ENCODE data around the gene PSG7. TPM values are rescaled to one million over a fixed set of nuclear protein-coding genes. Genes with fewer than 3 reads are reported as not detected.
"Not testable (repeated sequence)": the region's sequence is repeated elsewhere in the genome, so short reads cannot be mapped to it uniquely, and the experiment has no call there.

The PSG7 gene
- total RNA-seq, 2 experiments from 2014 or later: not detected

DNA sequence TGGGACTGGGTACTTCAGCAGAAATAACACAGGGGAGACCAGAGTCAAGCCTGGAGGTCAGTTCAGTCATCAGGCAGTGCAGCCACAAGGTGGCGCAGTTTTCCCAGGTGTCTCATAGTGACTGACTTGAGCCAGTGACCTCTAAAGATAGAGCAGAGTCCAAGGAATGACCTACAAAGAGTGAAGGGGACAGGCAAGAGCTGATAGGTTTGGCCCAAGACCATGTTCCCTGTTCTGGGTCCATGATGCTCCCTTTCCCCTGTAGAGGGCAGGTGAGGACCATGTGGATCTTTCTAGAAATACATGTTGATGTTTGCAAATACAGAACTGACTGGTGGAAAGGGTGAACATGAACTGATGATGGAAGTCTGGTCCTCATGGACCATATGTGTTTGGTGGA lies 6.8 kb downstream of the PSG7 start:
- H3K27me3 Mint-ChIP-seq (ENCODE audit: low read depth); H3K9me3 Mint-ChIP-seq (ENCODE audit: insufficient read depth); H3K4me1 Mint-ChIP-seq (ENCODE audit: low read depth); H3K27ac Mint-ChIP-seq; ATAC-seq; H3K36me3 Mint-ChIP-seq (ENCODE audit: low read depth); H3K4me3 Mint-ChIP-seq; POLR2A ChIA-PET; CTCF ChIA-PET: not testable (repeated sequence)
- peak; percentile 42 for DNase-seq

GRCh38 chr19:42928896-42929295 lies 8.1 kb downstream of the PSG7 start:
- ChIA-PET CTCF (no interaction called here), POLR2A (no interaction called here)
- Mint-ChIP-seq H3K27me3 (ENCODE audit: low read depth) (no peaks in the 10 kb centered on the region), H3K36me3 (ENCODE audit: low read depth) (no peaks in the 10 kb centered on the region), H3K9me3 (ENCODE audit: insufficient read depth) (no peaks in the 10 kb centered on the region), H3K4me1 (ENCODE audit: low read depth) (no peaks in the 10 kb centered on the region), H3K27ac (no peak overlapping the region), H3K4me3 (no peak overlapping the region)
- no peak for ATAC-seq
- no peak for DNase-seq

DNA sequence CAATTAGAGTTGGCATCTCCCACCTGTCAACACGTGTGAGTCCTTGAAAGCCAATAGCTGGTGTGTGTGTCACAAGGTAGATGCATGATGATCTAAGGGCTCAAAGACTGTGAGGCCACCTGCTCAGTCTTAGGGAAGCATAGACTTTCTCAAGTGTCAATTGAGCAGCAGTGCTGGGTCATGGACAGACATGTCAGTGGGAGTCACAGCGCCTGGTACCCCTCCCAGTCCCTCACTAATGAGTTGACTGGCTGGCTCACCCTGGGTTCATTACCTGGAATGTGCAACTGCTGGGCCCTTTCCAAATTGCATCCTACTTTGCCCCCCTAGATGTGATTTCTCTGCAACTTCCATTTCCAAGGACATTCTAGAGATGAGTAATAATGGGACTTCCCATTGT lies 10.2 kb downstream of the PSG7 start:
- Mint-ChIP-seq H3K4me1 (ENCODE audit: low read depth) (no peaks in the 10 kb centered on the region), H3K27ac (no peak overlapping the region), H3K27me3 (ENCODE audit: low read depth) (no peaks in the 10 kb centered on the region), H3K36me3 (ENCODE audit: low read depth) (no peaks in the 10 kb centered on the region), H3K4me3 (no peak overlapping the region), H3K9me3 (ENCODE audit: insufficient read depth) (no peaks in the 10 kb centered on the region)
- no peak for DNase-seq
- ChIA-PET POLR2A (no interaction called here), CTCF (no interaction called here)
- no peak for ATAC-seq

DNA sequence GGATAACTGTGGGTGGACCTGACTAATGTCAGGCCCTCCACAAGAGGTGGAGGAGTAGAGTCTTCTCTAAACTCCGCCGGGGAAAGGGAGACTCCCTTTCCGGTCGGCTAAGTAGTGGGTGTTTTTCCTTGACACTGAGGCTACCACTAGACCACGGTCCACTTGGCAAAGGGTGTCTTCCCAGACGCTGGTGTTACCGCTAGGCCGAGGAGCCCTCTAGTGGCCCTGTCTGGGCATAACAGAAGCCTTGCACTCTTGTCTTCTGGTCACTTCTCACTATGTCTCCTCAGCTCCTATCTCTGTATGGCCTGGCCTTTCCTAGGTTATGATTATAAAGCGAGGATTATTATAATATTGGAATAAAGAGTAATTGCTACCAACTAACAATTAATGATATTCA lies 13.9 kb downstream of the PSG7 start:
- POLR2A ChIA-PET; H3K36me3 Mint-ChIP-seq (ENCODE audit: low read depth); CTCF ChIA-PET; H3K4me3 Mint-ChIP-seq; H3K27me3 Mint-ChIP-seq (ENCODE audit: low read depth); ATAC-seq; H3K27ac Mint-ChIP-seq; H3K4me1 Mint-ChIP-seq (ENCODE audit: low read depth); H3K9me3 Mint-ChIP-seq (ENCODE audit: insufficient read depth): not testable (repeated sequence)
- DNase-seq: peak; percentile 40

DNA sequence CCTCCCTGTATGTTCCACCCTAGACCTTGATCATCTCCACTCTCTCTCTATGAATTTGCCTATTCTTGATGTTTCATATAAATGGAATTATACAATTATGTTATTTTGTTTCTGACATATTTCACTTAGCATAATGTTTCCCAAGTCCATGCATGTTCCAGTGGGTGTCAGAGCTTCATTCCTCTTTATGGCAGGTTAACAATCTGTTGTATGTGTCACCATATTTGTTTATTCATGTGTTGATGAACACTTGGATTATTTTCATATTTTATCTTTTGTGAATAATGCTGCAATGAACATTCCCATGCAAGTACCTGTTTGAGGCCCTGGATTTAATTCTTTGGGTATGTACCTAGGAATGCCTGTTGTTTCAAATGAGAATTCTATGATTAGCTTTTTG lies 16.0 kb downstream of the PSG7 start:
- CTCF ChIA-PET; H3K9me3 Mint-ChIP-seq (ENCODE audit: insufficient read depth); H3K4me3 Mint-ChIP-seq; H3K27ac Mint-ChIP-seq; ATAC-seq; H3K4me1 Mint-ChIP-seq (ENCODE audit: low read depth); H3K27me3 Mint-ChIP-seq (ENCODE audit: low read depth); DNase-seq; H3K36me3 Mint-ChIP-seq (ENCODE audit: low read depth); POLR2A ChIA-PET: not testable (repeated sequence)

GRCh38 chr19:42919757-42920079 lies 17.3 kb downstream of the PSG7 start:
- Mint-ChIP-seq H3K27me3 (ENCODE audit: low read depth) (no peaks in the 10 kb centered on the region), H3K4me1 (ENCODE audit: low read depth) (no peaks in the 10 kb centered on the region), H3K9me3 (ENCODE audit: insufficient read depth) (no peaks in the 10 kb centered on the region), H3K4me3 (no peak overlapping the region), H3K27ac (no peak overlapping the region), H3K36me3 (ENCODE audit: low read depth) (no peaks in the 10 kb centered on the region)
- ATAC-seq (no peak), DNase-seq (no peak)
- ChIA-PET POLR2A (no interaction called here), CTCF (no interaction called here)

DNA sequence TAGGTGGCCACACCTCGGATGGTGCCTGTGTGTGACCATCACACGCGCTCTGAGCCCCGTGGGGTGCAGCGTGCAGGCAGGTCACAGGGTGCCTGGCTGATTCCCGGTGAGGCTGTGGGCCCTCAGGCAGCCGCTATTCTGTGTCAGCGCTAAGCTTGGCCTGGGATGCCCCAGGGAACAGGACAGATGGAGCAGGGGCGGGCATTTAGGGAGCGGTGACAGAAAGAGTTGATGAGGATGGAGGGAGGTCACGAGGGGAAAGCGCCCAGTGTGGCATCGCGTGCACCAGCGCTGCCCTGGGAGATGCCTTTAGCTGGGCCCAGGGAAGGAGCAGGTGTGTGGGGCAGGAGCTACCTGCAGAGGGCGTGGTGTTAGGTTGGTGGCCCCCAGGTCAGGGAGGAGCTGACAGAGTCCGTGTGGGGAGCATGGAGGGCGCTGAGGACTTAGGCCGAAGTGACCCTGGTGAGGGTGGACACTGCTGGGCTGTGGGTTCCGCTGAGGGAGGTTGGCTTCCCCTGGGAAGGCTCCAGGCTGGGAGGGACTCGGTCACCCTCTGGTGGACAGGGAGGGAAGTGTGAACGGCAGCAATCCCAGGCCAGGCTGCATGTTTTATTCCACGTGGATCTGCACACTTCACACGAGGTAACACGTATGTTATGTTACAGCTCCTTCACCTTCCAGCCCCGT lies 17.8 kb downstream of the PSG7 start:
- not testable (repeated sequence) for H3K27ac Mint-ChIP-seq

DNA sequence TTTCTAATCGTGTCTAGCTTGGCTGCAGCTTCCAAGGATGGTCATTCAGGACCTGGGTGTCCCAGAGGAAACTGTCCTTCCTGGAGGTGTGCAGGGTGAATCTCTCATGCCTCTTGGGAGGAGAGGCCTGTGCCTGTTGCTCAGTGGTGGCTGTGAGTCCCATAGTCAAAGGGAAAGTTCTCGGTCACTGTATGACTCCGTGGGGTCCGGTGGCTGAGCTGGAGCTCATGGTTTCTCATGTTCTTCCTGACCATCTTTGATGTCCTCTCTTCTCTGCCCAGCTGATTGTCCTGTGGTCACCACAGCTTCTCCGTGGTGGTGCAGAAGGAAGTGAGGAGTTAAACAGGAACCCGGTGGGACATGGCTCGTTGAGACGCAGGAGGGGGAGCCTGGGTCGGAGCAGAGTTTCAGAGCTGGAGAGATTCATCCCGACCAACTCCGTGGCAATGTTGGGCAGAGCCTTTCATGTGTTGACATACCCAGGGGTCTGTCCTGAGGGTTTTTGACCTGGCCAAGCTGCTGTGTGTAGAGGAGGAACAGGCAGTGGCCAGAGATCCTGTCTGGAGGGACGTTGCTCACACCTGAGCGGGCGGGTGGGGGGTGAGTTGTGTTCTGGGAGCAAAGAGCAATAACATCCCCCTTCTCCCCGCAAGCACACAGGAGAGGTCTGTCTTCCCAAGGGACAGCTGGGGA lies 18.5 kb downstream of the PSG7 start:
- ATAC-seq; POLR2A ChIA-PET; DNase-seq; H3K9me3 Mint-ChIP-seq (ENCODE audit: insufficient read depth); CTCF ChIA-PET; H3K27ac Mint-ChIP-seq; H3K4me1 Mint-ChIP-seq (ENCODE audit: low read depth); H3K36me3 Mint-ChIP-seq (ENCODE audit: low read depth); H3K4me3 Mint-ChIP-seq; H3K27me3 Mint-ChIP-seq (ENCODE audit: low read depth): not testable (repeated sequence)

More for the DNA sequence above, 17.8 kb downstream of the PSG7 start:
- H3K4me3 Mint-ChIP-seq; H3K9me3 Mint-ChIP-seq (ENCODE audit: insufficient read depth); H3K27me3 Mint-ChIP-seq (ENCODE audit: low read depth); CTCF ChIA-PET; H3K4me1 Mint-ChIP-seq (ENCODE audit: low read depth); H3K36me3 Mint-ChIP-seq (ENCODE audit: low read depth); POLR2A ChIA-PET; ATAC-seq; DNase-seq: not testable (repeated sequence)

- DNase-seq; H3K9me3 Mint-ChIP-seq (ENCODE audit: insufficient read depth); H3K4me3 Mint-ChIP-seq; H3K4me1 Mint-ChIP-seq (ENCODE audit: low read depth); H3K36me3 Mint-ChIP-seq (ENCODE audit: low read depth); CTCF ChIA-PET; ATAC-seq; H3K27me3 Mint-ChIP-seq (ENCODE audit: low read depth); H3K27ac Mint-ChIP-seq; POLR2A ChIA-PET: not testable (repeated sequence)
Observed at GRCh38 chr19:42917634-42918033, 19.4 kb downstream of the PSG7 start, which contains the start of gene PSG6. PSG6 (minus strand) TSS chr19:42917894; CDS start chr19:42917792, 102 bp downstream.

DNA sequence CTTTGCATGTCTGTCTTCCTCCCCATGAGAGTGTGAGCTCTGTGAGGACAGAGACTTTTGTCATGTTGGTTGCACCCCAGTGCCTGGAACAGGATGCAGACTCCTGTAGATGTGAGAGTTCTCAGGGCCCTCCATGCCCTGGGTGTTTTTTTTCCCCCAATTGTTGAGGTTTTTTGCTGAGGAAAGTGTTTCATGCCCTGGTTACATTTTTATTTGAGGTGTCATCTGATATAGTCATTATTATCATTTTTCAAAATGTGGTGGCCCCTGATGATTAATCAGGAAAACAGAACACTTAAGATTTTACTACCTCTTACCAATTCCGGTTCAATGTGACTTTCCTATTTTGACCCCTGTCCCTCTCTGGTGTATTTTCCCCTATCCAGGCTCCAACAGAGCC lies 20.1 kb downstream of the PSG7 start:
- H3K27ac Mint-ChIP-seq; POLR2A ChIA-PET; H3K36me3 Mint-ChIP-seq (ENCODE audit: low read depth); H3K4me3 Mint-ChIP-seq; H3K4me1 Mint-ChIP-seq (ENCODE audit: low read depth); DNase-seq; H3K9me3 Mint-ChIP-seq (ENCODE audit: insufficient read depth); H3K27me3 Mint-ChIP-seq (ENCODE audit: low read depth); CTCF ChIA-PET; ATAC-seq: not testable (repeated sequence)

DNA sequence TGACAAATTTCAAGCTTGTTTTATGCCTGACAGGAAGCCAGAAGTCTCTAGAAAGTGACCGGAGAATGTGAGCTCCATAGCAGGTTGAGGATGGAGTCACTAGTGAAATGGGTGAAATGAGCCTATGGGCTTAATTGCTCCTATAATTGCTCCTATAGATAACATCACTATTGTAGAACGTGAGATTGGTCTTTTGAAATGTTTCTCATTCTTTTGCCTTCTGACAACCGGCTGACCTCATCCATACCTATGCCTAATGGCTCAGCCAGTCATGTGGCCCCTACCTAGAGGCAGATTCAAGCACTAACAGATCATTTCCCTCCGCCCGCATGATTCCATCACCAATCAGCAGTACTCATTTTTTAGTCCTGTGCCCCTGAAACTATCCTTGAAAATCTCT lies 23.5 kb downstream of the PSG7 start:
- POLR2A ChIA-PET: not testable (repeated sequence)

GRCh38 chr19:42912941-42913340 lies 24.1 kb downstream of the PSG7 start:
- DNase-seq; ATAC-seq; H3K4me1 Mint-ChIP-seq (ENCODE audit: low read depth); POLR2A ChIA-PET; CTCF ChIA-PET; H3K36me3 Mint-ChIP-seq (ENCODE audit: low read depth); H3K27me3 Mint-ChIP-seq (ENCODE audit: low read depth); H3K4me3 Mint-ChIP-seq; H3K9me3 Mint-ChIP-seq (ENCODE audit: insufficient read depth); H3K27ac Mint-ChIP-seq: not testable (repeated sequence)

More for the DNA sequence above, 23.5 kb downstream of the PSG7 start:
- H3K27me3 Mint-ChIP-seq (ENCODE audit: low read depth); H3K4me3 Mint-ChIP-seq; ATAC-seq; H3K36me3 Mint-ChIP-seq (ENCODE audit: low read depth); H3K27ac Mint-ChIP-seq; H3K9me3 Mint-ChIP-seq (ENCODE audit: insufficient read depth); DNase-seq; CTCF ChIA-PET; H3K4me1 Mint-ChIP-seq (ENCODE audit: low read depth): not testable (repeated sequence)

DNA sequence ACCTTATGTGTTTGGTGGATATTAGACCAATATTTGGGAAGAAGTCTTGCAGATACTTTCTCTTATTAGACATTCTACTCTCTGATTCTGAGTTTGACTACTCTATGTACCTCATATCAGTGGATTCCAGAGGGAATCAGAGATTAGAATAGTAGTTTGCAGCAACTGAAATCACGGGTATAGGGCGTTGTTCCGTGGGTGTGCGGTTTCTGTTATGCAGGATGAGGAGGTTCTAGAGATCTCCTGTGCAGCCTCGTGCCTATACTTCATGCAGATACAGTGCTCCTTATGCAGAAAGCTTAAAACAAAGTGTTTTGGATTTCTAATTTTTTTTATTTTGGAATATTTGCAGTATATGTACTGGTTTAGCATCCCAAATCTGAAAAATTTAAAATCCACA lies 25.3 kb downstream of the PSG7 start:
- CTCF ChIA-PET, H3K4me3 Mint-ChIP-seq: not testable (repeated sequence)

More for the DNA sequence above, 25.3 kb downstream of the PSG7 start:
- H3K27me3 Mint-ChIP-seq (ENCODE audit: low read depth); ATAC-seq; H3K9me3 Mint-ChIP-seq (ENCODE audit: insufficient read depth); H3K4me1 Mint-ChIP-seq (ENCODE audit: low read depth); DNase-seq; POLR2A ChIA-PET; H3K27ac Mint-ChIP-seq; H3K36me3 Mint-ChIP-seq (ENCODE audit: low read depth): not testable (repeated sequence)

All from activated CD8-positive, alpha-beta T cell treated with anti-CD3 and anti-CD28 coated beads, Interleukin-2, amount 10 ng/mL, durations not matched to agents 7 days and 5 days (primary cell).